Right lobe of liver (tissue), 6 donors: ENCODE measurements around the gene ABCB6. TPM values are rescaled to one million over a fixed set of nuclear protein-coding genes. Genes with fewer than 3 reads are reported as not detected.
A peak's percentile ranks its signal among the peaks of the same experiment; 100 is the strongest.

ENCODE experiments used
- ATAC-seq, 4 donors: fragments of 200-7000 bp; cut with Tn5 transposase; one replicate each; pipeline ENCODE4 v1.9.1; 2020; ENCODE audit warnings: mild to moderate bottlenecking in 4 of 4, moderate library complexity in 4 of 4
- DNase-seq, 3 donors: peaks; one replicate each; pipeline ENCODE4 v3.0.0-alpha.2; 2020
- H3K27ac ChIP-seq, 3 donors: fragments of 200-600 bp; one replicate each; pipeline ENCODE4 v1.8.0; 2022
- H3K27me3 ChIP-seq, 2 donors: fragments of 200-600 bp; one replicate each; pipeline ENCODE4 v1.8.0; 2022
- H3K36me3 ChIP-seq, 4 donors: fragments of 200-600 bp; sonication (generic) in 1 of 4; one replicate each; pipeline versions ENCODE4 v1.5.1 to v1.8.0; 2017 to 2022; ENCODE audit warnings: control low read depth in 1 of 4
- H3K4me1 ChIP-seq, 4 donors: fragments of 200-600 bp; sonication (generic) in 1 of 4; one replicate each; pipeline versions ENCODE4 v1.5.1 to v1.8.0; 2017 to 2022; ENCODE audit warnings: control low read depth in 1 of 4
- H3K4me3 ChIP-seq, 3 donors: fragments of 200-600 bp; one replicate each; pipeline ENCODE4 v1.8.0; 2022
- H3K9me3 ChIP-seq, 4 donors: fragments of 200-600 bp; sonication (generic) in 1 of 4; one replicate each; pipeline versions ENCODE4 v1.5.1 to v1.8.0; 2017 to 2022; ENCODE audit warnings: control low read depth in 1 of 4
- POLR2A ChIP-seq: fragments of 450-650 bp; IDR thresholded peaks from one replicate; pipeline ENCODE4 v1.6.1; 2017; ENCODE audit warnings: antibody characterized with exemption, mild to moderate bottlenecking
- WGBS: methylation state at CpG from one replicate; pipeline ENCODE4 v1.1.6; 2018; ENCODE audit warnings: low coverage, low lambda C conversion rate; ENCODE audit not compliant: insufficient coverage; ENCODE audit errors: missing lambda C conversion rate; 5-methylcytosine and 5-hydroxymethylcytosine counted together
- intact Hi-C, 2 donors: fragments of 100-400 bp; cut with DNase I; formaldehyde crosslinking; loops; one replicate each; pipeline versions ENCODE4 v1.11.2 to v1.14.1; 2022
- long read RNA-seq: library from polyadenylated mRNA; unstranded; transcript quantifications from one replicate; pipeline ENCODE4 v2.0.0, GENCODE V29; 2019
- total RNA-seq, 6 experiments: library from RNA; depleted of rRNA in 2 of 6; stranded (reverse); fragments of >200 nt in 2 of 6; fragmentation: NEBNext Ultra II Directional in 3 of 6; extraction: Animal tissue kit (Norgen Biotek cat#: 25700) in 3 of 6; gene quantifications; one replicate each; pipeline versions ENCODE4 v1.1.0 to v1.2.4, GENCODE V29; 2016 to 2023
- TF ChIP-seq, protein P1 (sequence below), 4 donors: fragments of 200-600 bp in 3 of 4; fragments of 450-650 bp in 1 of 4; IDR thresholded peaks; one replicate each; pipeline versions ENCODE4 v1.5.1 to v1.8.0; 2016 to 2022; ENCODE audit warnings: antibody characterized with exemption in 4 of 4, mild to moderate bottlenecking in 2 of 4
- donor health status: DM: no; HTN: yes; CAD: no.
- donor health status: DM: no; HTN: no; CAD: no.
- donor health status: DM: no; HTN: no; CAD: no.
- donor health status: DM: no; HTN: yes; CAD: no.
- donor health status: DM: no; HTN: yes; CAD: no.

The ABCB6 gene
- 10 to 100 TPM; 20.3 to 72.5 (median 37.3) TPM for total RNA-seq
- long read RNA-seq, transcript ABCB6-201 (19 exons, 3,045 nt): major isoform, 22 of 27 reads
- long read RNA-seq, partial matches to known transcripts: 4 of 27 reads
- long read RNA-seq, other reads (novel, unspliced or antisense): 0 of 27 reads

DNA sequence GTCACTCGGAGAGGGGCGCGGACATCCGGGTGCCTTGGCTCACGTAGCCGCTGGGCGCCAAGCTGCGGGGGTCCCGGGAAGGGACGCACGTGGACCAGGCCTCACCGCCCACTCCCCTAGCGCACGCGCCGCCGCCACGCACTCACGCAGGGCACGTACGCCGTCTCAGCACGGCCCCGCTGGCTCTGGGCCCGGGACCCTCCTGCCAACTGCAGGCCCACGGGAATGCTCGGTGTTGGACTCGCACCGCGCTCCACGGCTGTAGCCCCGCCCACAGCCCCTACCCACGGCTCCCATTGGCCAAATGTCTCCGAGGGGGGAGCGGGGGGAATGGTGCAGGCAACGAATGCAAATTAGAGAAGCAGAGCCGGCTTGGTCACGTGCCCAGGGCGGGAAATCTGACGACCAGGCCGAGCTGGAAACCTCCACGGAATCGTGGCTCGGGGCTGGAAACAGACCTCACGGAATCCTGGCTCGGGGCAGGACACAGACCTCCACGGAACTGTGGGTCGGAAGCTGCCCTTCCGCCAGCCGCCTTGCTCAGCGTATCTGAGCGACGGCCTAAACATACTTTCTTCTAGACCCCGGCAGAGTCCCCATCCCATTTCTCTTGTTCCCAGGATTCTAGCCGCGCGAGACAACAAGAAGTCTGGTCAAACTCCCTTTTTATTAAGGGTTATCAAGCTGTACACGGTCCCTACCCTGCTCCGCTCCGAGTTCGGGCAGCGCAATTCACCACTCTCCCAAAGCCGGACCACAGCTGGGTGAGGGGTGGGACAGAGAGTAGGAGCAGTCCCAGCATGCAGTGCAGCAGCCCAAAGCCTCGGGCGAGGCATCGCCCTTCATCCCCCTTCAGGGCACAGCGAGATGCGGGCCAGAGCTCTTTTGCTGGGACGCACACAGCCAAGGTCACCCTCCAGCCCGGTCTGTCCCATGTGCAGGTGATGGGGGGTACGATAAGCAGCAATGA lies at the start of gene ABCB6:
Gene ABCB6 (minus strand): TSS at position 227 of the 970 bp plus-strand sequence. CDS start 285 bp downstream, outside the sequence.
- H3K4me1 ChIP-seq: peaks cover 0 to 23% (median 11%) of the 10 kb centered on the region in 4 donors
- intact Hi-C loops: loop anchor here in 1 of 2 donors (5.0 kb wide), 1 partner anchor 42 kb away; the partner anchor contains the start of genes CNPPD1 and RETREG2
- TF ChIP-seq POLR2A: peak; percentile 63
- TF ChIP-seq, protein P1, sequence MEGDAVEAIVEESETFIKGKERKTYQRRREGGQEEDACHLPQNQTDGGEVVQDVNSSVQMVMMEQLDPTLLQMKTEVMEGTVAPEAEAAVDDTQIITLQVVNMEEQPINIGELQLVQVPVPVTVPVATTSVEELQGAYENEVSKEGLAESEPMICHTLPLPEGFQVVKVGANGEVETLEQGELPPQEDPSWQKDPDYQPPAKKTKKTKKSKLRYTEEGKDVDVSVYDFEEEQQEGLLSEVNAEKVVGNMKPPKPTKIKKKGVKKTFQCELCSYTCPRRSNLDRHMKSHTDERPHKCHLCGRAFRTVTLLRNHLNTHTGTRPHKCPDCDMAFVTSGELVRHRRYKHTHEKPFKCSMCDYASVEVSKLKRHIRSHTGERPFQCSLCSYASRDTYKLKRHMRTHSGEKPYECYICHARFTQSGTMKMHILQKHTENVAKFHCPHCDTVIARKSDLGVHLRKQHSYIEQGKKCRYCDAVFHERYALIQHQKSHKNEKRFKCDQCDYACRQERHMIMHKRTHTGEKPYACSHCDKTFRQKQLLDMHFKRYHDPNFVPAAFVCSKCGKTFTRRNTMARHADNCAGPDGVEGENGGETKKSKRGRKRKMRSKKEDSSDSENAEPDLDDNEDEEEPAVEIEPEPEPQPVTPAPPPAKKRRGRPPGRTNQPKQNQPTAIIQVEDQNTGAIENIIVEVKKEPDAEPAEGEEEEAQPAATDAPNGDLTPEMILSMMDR (IDR thresholded peaks at IDR 0.05): no peak
- ATAC-seq (peak; percentile 88 to 94 (median 92)), DNase-seq (peak; percentile 96 to 99 (median 98))
- peak within 1 kb of the TSS; percentile 68 to 85 (median 76) for H3K27ac ChIP-seq
- H3K4me3 ChIP-seq: peak within 1 kb of the TSS; percentile 54 to 72 (median 59)
- peaks cover 6 to 53% (median 25%) of the 10 kb centered on the region in 4 donors for H3K36me3 ChIP-seq
- no peaks in the 10 kb centered on the region for H3K9me3 ChIP-seq
- no peaks in the 10 kb centered on the region for H3K27me3 ChIP-seq
- 42% methylated on average over 23 of the region's 71 CpGs for WGBS

DNA sequence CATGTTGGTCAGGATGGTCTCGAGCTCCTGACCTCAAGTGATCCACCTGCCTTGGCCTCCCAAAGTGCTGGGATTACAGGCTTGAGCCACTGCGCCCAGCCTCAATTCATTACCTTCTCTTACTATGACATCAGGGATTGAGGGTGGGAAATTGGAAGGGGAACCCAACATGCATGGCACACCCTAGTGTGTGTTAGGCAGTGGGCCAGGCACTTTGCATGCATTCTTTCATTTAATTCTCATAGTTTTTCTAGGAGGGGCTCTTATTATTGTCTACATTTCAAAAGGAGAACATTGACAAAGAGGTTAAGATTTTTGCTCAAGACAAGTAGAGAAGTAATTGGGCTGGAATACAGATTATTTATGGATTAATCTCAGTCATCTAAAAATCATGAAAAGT lies 49.5 kb upstream of the ABCB6 start:
- no CpG with 5 or more reads among the region's 2 CpGs for WGBS
- ATAC-seq: no peak

DNA sequence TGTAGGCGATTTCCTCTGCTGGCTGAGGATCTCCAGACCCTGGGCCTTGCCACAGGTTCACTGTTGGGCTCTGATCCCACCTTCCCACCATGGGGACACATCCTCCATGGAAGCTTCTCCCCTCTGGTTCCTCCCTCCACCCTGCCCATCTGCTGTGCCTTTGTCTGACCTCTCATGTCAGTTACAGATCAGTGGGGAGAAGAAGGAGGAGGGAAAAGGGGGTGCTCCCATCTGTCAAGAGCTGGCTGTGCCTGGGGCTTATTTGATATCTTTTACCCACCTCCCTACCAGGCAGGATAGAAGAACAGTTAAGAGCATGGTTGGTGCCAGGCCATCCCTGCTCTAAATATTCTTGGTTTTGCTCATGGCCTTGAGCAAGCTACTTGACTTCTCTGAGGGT lies 48.1 kb upstream of the ABCB6 start:
- WGBS: no CpG with 5 or more reads among the region's 1 CpG
- Histone ChIP-seq H3K9me3 (no peaks in the 10 kb centered on the region), H3K27ac (no peak overlapping the region), H3K4me1 (peaks cover 0 to 16% (median 7%) of the 10 kb centered on the region in 4 donors), H3K4me3 (no peak overlapping the region), H3K27me3 (no peaks in the 10 kb centered on the region), H3K36me3 (no peaks in the 10 kb centered on the region)
- ATAC-seq (no peak), DNase-seq (peak in 1 of 3 donors; percentile 26)
- TF ChIP-seq POLR2A: no peak
- TF ChIP-seq, protein P1 (IDR thresholded peaks at IDR 0.05): no peak
- intact Hi-C loops: no loop called here

More for the DNA sequence above, 49.5 kb upstream of the ABCB6 start:
- no peak for DNase-seq
- no peak for TF ChIP-seq POLR2A
- TF ChIP-seq, protein P1 (IDR thresholded peaks at IDR 0.05): no peak
- H3K9me3 ChIP-seq: no peaks in the 10 kb centered on the region
- H3K4me3 ChIP-seq: no peak overlapping the region
- H3K27ac ChIP-seq: no peak overlapping the region
- no peaks in the 10 kb centered on the region for H3K27me3 ChIP-seq
- no peaks in the 10 kb centered on the region for H3K36me3 ChIP-seq
- intact Hi-C loops: no loop called here
- peaks cover 0 to 16% (median 7%) of the 10 kb centered on the region in 4 donors for H3K4me1 ChIP-seq

DNA sequence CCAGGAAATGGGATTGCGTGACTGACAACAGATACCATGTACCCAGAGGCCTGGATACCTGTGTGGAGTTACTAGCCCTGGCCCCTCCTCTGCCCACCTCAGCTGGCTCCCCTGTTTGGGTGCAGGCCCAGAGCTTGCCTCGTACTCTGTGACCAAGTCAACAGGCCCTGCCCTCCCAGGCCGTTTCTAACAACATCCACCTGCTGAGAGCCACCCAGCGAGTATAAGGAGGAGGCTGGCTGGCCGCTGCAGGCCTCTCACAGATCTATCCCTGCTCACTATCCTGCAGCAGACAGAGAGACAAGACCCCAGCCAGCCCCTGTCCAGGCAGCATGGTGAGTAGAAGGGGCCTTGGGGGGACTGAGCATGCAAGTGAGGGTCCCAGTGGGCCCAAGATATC lies 47.5 kb upstream of the ABCB6 start:
- H3K27me3 ChIP-seq: no peaks in the 10 kb centered on the region
- peaks cover 0 to 16% (median 7%) of the 10 kb centered on the region in 4 donors for H3K4me1 ChIP-seq
- no peaks in the 10 kb centered on the region for H3K36me3 ChIP-seq
- 100% methylated on average over 1 of the region's 5 CpGs for WGBS
- ATAC-seq (no peak), DNase-seq (no peak)
- intact Hi-C loops: no loop called here
- TF ChIP-seq POLR2A: no peak
- TF ChIP-seq, protein P1 (IDR thresholded peaks at IDR 0.05): no peak
- H3K27ac ChIP-seq: no peak overlapping the region
- H3K9me3 ChIP-seq: no peaks in the 10 kb centered on the region
- H3K4me3 ChIP-seq: no peak overlapping the region
